H1 (cell line): ENCODE results near the gene FCHO1. TPM values are rescaled to one million over a fixed set of nuclear protein-coding genes. Genes with fewer than 3 reads are reported as not detected.

Source experiments
- CTCF ChIA-PET: fragments of 300-600 bp; sonication (Branson Sonifier 250); formaldehyde crosslinking; loops from one replicate; lab custom pipeline; 2021; ENCODE audit not compliant: partially characterized antibody; lab: Charles Lee
- POLR2A ChIA-PET: fragments of 300-600 bp; sonication (Branson Sonifier 250); formaldehyde crosslinking; loops from one replicate; lab custom pipeline; 2021; ENCODE audit warnings: inconsistent platforms; ENCODE audit not compliant: partially characterized antibody; lab: Charles Lee
- DNase-seq, 2 experiments: peaks; one replicate each; pipeline versions ENCODE4 v3.0.0 to v3.0.0-alpha.2; 2010 to 2022; ENCODE audit warnings: low spot score in 2 of 2, low read depth in 1 of 2, mixed read lengths in 1 of 2
- FAIRE-seq: peaks from 2 replicates; lab custom pipeline; 2011; peaks lifted over from hg19 to GRCh38; lab: Jason Lieb, UNC
- H2AFZ ChIP-seq: 2 replicates; pipeline ENCODE4 v1.8.1; 2012; ENCODE audit warnings: low read length, inconsistent platforms
- H2AK5ac ChIP-seq: 2 replicates; pipeline ENCODE4 v1.6.1; 2013; ENCODE audit warnings: low read depth, low read length
- H2BK120ac ChIP-seq: replicated peaks from 2 replicates; pipeline ENCODE3; 2013; ENCODE audit warnings: low read depth, low read length, inconsistent platforms
- H2BK12ac ChIP-seq: 2 replicates; pipeline ENCODE4 v1.6.1; 2013; ENCODE audit warnings: low read depth, low read length
- H2BK15ac ChIP-seq: 2 replicates; pipeline ENCODE4 v1.6.1; 2013; ENCODE audit warnings: low read length
- H2BK20ac ChIP-seq: 2 replicates; pipeline ENCODE4 v1.6.1; 2013; ENCODE audit warnings: low read length
- H2BK5ac ChIP-seq: 2 replicates; pipeline ENCODE4 v1.6.1; 2013; ENCODE audit warnings: low read depth, low read length
- H3K14ac ChIP-seq: 2 replicates; pipeline ENCODE4 v1.6.1; 2013; ENCODE audit warnings: inconsistent platforms; ENCODE audit not compliant: insufficient read length
- H3K18ac ChIP-seq: 2 replicates; pipeline ENCODE4 v1.6.1; 2013; ENCODE audit warnings: low read length; ENCODE audit errors: extremely low read depth
- H3K23ac ChIP-seq: 2 replicates; pipeline ENCODE4 v1.6.1; 2013; ENCODE audit warnings: inconsistent platforms; ENCODE audit not compliant: insufficient read length
- H3K23me2 ChIP-seq: 2 replicates; pipeline ENCODE4 v1.6.1; 2013; ENCODE audit warnings: low read depth, low read length
- H3K27ac ChIP-seq: 2 replicates; pipeline ENCODE4 v1.6.1; 2011; ENCODE audit warnings: low read depth, low read length, inconsistent platforms
- H3K27me3 ChIP-seq, 4 experiments: replicated peaks in 1 of 4; 1 replicate in 1 of 4; 2 replicates in 3 of 4; pipeline versions ENCODE4 v1.6.1 to v1.8.1; 2011 to 2013; ENCODE audit warnings: low read length in 3 of 4, mild to moderate bottlenecking in 3 of 4, inconsistent platforms in 2 of 4, mixed read lengths in 2 of 4, moderate library complexity in 1 of 4; ENCODE audit not compliant: control insufficient read depth in 3 of 4, insufficient read depth in 3 of 4; ENCODE audit errors: extremely low read depth in 1 of 4
- H3K36me3 ChIP-seq, 4 experiments: 2 replicates each; pipeline versions ENCODE4 v1.6.1 to v1.8.1; 2011 to 2013; ENCODE audit warnings: mild to moderate bottlenecking in 4 of 4, low read length in 3 of 4, moderate library complexity in 2 of 4, control low read depth in 1 of 4, inconsistent platforms in 1 of 4; ENCODE audit not compliant: insufficient read depth in 4 of 4, control insufficient read depth in 2 of 4
- H3K4ac ChIP-seq: replicated peaks from 2 replicates; pipeline ENCODE3; 2013; ENCODE audit warnings: low read length, low read depth, mixed read lengths, inconsistent platforms; ENCODE audit not compliant: insufficient read length
- H3K4me1 ChIP-seq, 4 experiments: replicated peaks in 1 of 4; 1 replicate in 1 of 4; 2 replicates in 3 of 4; pipeline versions ENCODE4 v1.6.1 to v1.8.1; 2011 to 2013; ENCODE audit warnings: low read length in 3 of 4, inconsistent platforms in 2 of 4, mixed read lengths in 1 of 4; ENCODE audit not compliant: insufficient read depth in 4 of 4, control insufficient read depth in 3 of 4
- H3K4me2 ChIP-seq, 2 experiments: 2 replicates each; pipeline versions ENCODE4 v1.6.1 to v1.8.1; 2011 to 2013; ENCODE audit warnings: low read depth in 2 of 2, low read length in 2 of 2, control low read depth in 1 of 2, inconsistent platforms in 1 of 2, mild to moderate bottlenecking in 1 of 2; ENCODE audit not compliant: insufficient read depth in 1 of 2
- H3K4me3 ChIP-seq, 4 experiments: fragments of 200-600, 300-600 bp in 1 of 4; sonication (generic), shearing (Covaris generic), sonication (Bioruptor Twin) in 1 of 4; 2 replicates each; pipeline versions ENCODE4 v1.5.1 to v1.8.1; 2011 to 2016; ENCODE audit warnings: low read length in 4 of 4, low read depth in 3 of 4, control low read depth in 2 of 4, inconsistent platforms in 2 of 4, mild to moderate bottlenecking in 2 of 4, mixed read lengths in 1 of 4, moderate library complexity in 1 of 4; ENCODE audit not compliant: insufficient read depth in 2 of 4; ENCODE audit errors: extremely low read depth in 1 of 4
- H3K56ac ChIP-seq: replicated peaks from 2 replicates; pipeline ENCODE3; 2013; ENCODE audit warnings: low read depth, mild to moderate bottlenecking, mixed read lengths, low read length, inconsistent platforms; ENCODE audit not compliant: insufficient read length
- H3K79me1 ChIP-seq: 2 replicates; pipeline ENCODE4 v1.6.1; 2013; ENCODE audit warnings: low read depth, low read length, control low read depth
- H3K79me2 ChIP-seq, 2 experiments: 2 replicates each; pipeline versions ENCODE4 v1.6.1 to v1.8.1; 2012 to 2013; ENCODE audit warnings: low read length in 2 of 2, mild to moderate bottlenecking in 2 of 2, inconsistent platforms in 1 of 2; ENCODE audit not compliant: insufficient read depth in 2 of 2, control insufficient read depth in 1 of 2
- H3K9ac ChIP-seq, 4 experiments: replicated peaks in 1 of 4; 1 replicate in 1 of 4; 2 replicates in 3 of 4; pipeline versions ENCODE4 v1.6.1 to v1.8.1; 2011 to 2013; ENCODE audit warnings: low read depth in 3 of 4, low read length in 3 of 4, control low read depth in 2 of 4, mild to moderate bottlenecking in 2 of 4, moderate library complexity in 2 of 4, inconsistent platforms in 1 of 4; ENCODE audit errors: extremely low read depth in 1 of 4
- H3K9me3 ChIP-seq, 2 experiments: 2 replicates each; pipeline versions ENCODE4 v1.6.1 to v1.8.1; 2012 to 2013; ENCODE audit warnings: mild to moderate bottlenecking in 2 of 2, moderate library complexity in 2 of 2, control low read depth in 1 of 2, inconsistent platforms in 1 of 2, low read depth in 1 of 2, low read length in 1 of 2, mixed read lengths in 1 of 2; ENCODE audit not compliant: insufficient read depth in 2 of 2
- H4K20me1 ChIP-seq, 2 experiments: replicated peaks in 1 of 2; 2 replicates each; pipeline versions ENCODE3 to v1.8.1; 2011 to 2013; ENCODE audit warnings: inconsistent platforms in 2 of 2, low read length in 2 of 2, mild to moderate bottlenecking in 1 of 2; ENCODE audit not compliant: insufficient read depth in 2 of 2, control insufficient read depth in 1 of 2
- H4K5ac ChIP-seq: 2 replicates; pipeline ENCODE4 v1.6.1; 2013; ENCODE audit warnings: low read length, low read depth, mixed read lengths, inconsistent platforms; ENCODE audit not compliant: insufficient read length
- H4K8ac ChIP-seq: 2 replicates; pipeline ENCODE4 v1.8.0; 2013; ENCODE audit warnings: mild to moderate bottlenecking, moderate library complexity, low read length, inconsistent platforms; ENCODE audit not compliant: insufficient read depth; ENCODE audit errors: extremely low read depth
- H4K91ac ChIP-seq: replicated peaks from 2 replicates; pipeline ENCODE3; 2013; ENCODE audit warnings: low read length, mixed read lengths, inconsistent platforms; ENCODE audit not compliant: insufficient read length
- BACH1 ChIP-seq: IDR thresholded peaks from 2 replicates; pipeline ENCODE4 v1.6.1; 2012; ENCODE audit warnings: low read length, improper control_type of control experiment
- HDAC2 ChIP-seq, 2 experiments: fragments of 300-600 bp in 1 of 2; sonication (generic) in 1 of 2; IDR thresholded peaks; 2 replicates each; pipeline ENCODE4 v1.6.1; 2011 to 2012; ENCODE audit warnings: low read depth in 2 of 2, low read length in 2 of 2, mild to moderate bottlenecking in 2 of 2, moderate library complexity in 2 of 2, borderline replicate concordance in 1 of 2, inconsistent platforms in 1 of 2
- RBBP5 ChIP-seq: IDR thresholded peaks from 2 replicates; pipeline ENCODE4 v1.7.1; 2012; ENCODE audit warnings: low read depth, mild to moderate bottlenecking, inconsistent platforms, low read length, moderate library complexity, borderline replicate concordance
- SP4 ChIP-seq: IDR thresholded peaks from 2 replicates; pipeline ENCODE4 v1.6.1; 2012; ENCODE audit warnings: low read length, inconsistent platforms
- WGBS, 2 experiments: shearing (Covaris generic) in 1 of 2; methylation state at CpG; one replicate each; pipeline versions ENCODE4 v1.1.6 to v1.1.7; 2013 to 2015; ENCODE audit warnings: low lambda C conversion rate in 2 of 2, mixed read lengths in 2 of 2, inconsistent platforms in 1 of 2, low coverage in 1 of 2, missing lambda C conversion rate in 1 of 2; ENCODE audit not compliant: insufficient replicate concordance in 2 of 2, insufficient coverage in 1 of 2, insufficient read length in 1 of 2; ENCODE audit errors: extremely low coverage in 1 of 2, missing lambda C conversion rate in 1 of 2; 5-methylcytosine and 5-hydroxymethylcytosine counted together
- polyA plus RNA-seq, 7 experiments: library from polyadenylated mRNA; depleted of rRNA in 3 of 7; stranded (reverse) in 5 of 7; unstranded in 2 of 7; fragments of >200 nt in 5 of 7; fragments of 200-250 nt in 2 of 7; gene quantifications; 1 replicate in 5 of 7; 2 replicates in 1 of 7; 4 replicates in 1 of 7; pipeline versions ENCODE4 v1.2.1 to v1.2.3, GENCODE V29; 2011 to 2013; ENCODE audit warnings: missing spikeins in 2 of 7, mixed read lengths in 2 of 7
- total RNA-seq: library from RNA; stranded (reverse); fragmentation: NEBNext Ultra II Directional; extraction: Animal tissue kit (Norgen Biotek cat#: 25700); gene quantifications from 2 replicates; pipeline ENCODE4 v1.2.1, GENCODE V29; 2021

The FCHO1 gene
- total and polyA plus RNA-seq, 2 of the 8 experiments (the other 6 are each of a cell fraction or from before 2014, with no cell fraction given), result 13.0 to 25.9 TPM

GRCh38 chr19:17811103-17811502 is 59.8 kb downstream of the FCHO1 start:
- Histone ChIP-seq H3K4me3 (no peak overlapping the region), H2BK5ac (no peak overlapping the region), H3K4me2 (no peak overlapping the region), H2AFZ (no peak overlapping the region), H2BK20ac (no peak overlapping the region), H2AK5ac (no peak overlapping the region), H3K27ac (no peak overlapping the region), H4K20me1 (no peaks in the 10 kb centered on the region), H4K91ac (no peak overlapping the region), H3K79me1 (no peaks in the 10 kb centered on the region), H4K8ac (no peak overlapping the region), H3K56ac (no peak overlapping the region), H2BK120ac (no peak overlapping the region), H3K23ac (no peak overlapping the region), H3K36me3 (no peaks in the 10 kb centered on the region), H3K9ac (no peak overlapping the region), H3K79me2 (no peaks in the 10 kb centered on the region), H3K23me2 (peaks cover 2% of the 10 kb centered on the region; the same call in 1 of the 2 replicates), H4K5ac (no peak overlapping the region), H3K27me3 (no peaks in the 10 kb centered on the region; a peak in 1 of 7 replicates), H3K14ac (no peak overlapping the region), H3K4me1 (no peaks in the 10 kb centered on the region), H2BK15ac (no peak overlapping the region), H2BK12ac (no peak overlapping the region), H3K18ac (no peak overlapping the region), H3K4ac (no peak overlapping the region), H3K9me3 (no peaks in the 10 kb centered on the region)
- FAIRE-seq (no peak), DNase-seq (no peak)
- POLR2A ChIA-PET, result interaction anchor here (1.9 to 3.1 kb wide), 2 partner anchors 20 to 49 kb away, joined by 4 to 10 read pairs; partner anchors contain the start of gene RPL18A
- CTCF ChIA-PET, result no interaction called here
- 83% methylated on average over 2 of the region's 2 CpGs; no CpG with 5 or more reads in 1 of the 2 experiments for WGBS, 2 experiments
- TF ChIP-seq SP4 (no peak), RBBP5 (no peak), BACH1 (no peak), HDAC2 (IDR thresholded peaks at IDR 0.05; ENCODE audit: borderline replicate concordance in 1 of 2, low read depth in 2 of 2, low read length in 2 of 2) (no peak)
